ENCODE results near the gene SPATA6L. TPM values are rescaled to one million over a fixed set of nuclear protein-coding genes. Genes with fewer than 3 reads are reported as not detected.

SPATA6L gene
- total and polyA plus RNA-seq, 9 of the 15 experiments (the other 6 are each of a cell fraction or from before 2014, with no cell fraction given), result 0.03 to 1.00 (median 0.08) TPM; not detected in 4

- TF ChIP-seq MGA (IDR thresholded peaks at IDR 0.05) (peak; percentile 69), ATF3 (IDR thresholded peaks at IDR 0.05) (peak; percentile 33; the same call in 1 of the 2 replicates), ATF3 (CRISPR knock-in tag; conservative IDR thresholded peaks at IDR 0.05) (no peak), PCBP2 (IDR thresholded peaks at IDR 0.05; ENCODE audit: low read depth, low read length, poor library complexity, severe bottlenecking) (no peak), PBX2 (CRISPR knock-in tag; IDR thresholded peaks at IDR 0.05; ENCODE audit: low read depth) (no peak), PBX2 (tag; conservative IDR thresholded peaks at IDR 0.05; ENCODE audit: low read depth) (0 out of 2 replicates have a peak, but pooled peaks have one; percentile 7), ZNF224 (CRISPR knock-in tag; IDR thresholded peaks at IDR 0.05) (no peak), ZC3H8 (IDR thresholded peaks at IDR 0.05) (no peak), NCOR1 (IDR thresholded peaks at IDR 0.05) (no peak)
- TF ChIP-seq, protein P1, sequence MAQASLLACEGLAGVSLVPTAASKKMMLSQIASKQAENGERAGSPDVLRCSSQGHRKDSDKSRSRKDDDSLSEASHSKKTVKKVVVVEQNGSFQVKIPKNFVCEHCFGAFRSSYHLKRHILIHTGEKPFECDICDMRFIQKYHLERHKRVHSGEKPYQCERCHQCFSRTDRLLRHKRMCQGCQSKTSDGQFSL (CRISPR knock-in tag; IDR thresholded peaks at IDR 0.05), result no peak
- TF ChIP-seq, protein P1 (tag; IDR thresholded peaks at IDR 0.05), result no peak
Measured at GRCh38 chr9:4662989-4663792, 3.1 kb downstream of the SPATA6L start (continued).

Data from K562 (cell line).